ENCODE data around the gene NRXN2. TPM values are rescaled to one million over a fixed set of nuclear protein-coding genes. Genes with fewer than 3 reads are reported as not detected.
A peak's percentile ranks its signal among the peaks of the same experiment; 100 is the strongest.

NRXN2 gene
- total and polyA plus RNA-seq, 2 experiments from 2014 or later = 1.1 to 5.6 TPM

GRCh38 chr11:64742889-64743590 is 20.0 kb upstream of the NRXN2 start:
- Histone ChIP-seq H3K4me1 (ENCODE audit: insufficient read depth) (peaks cover 13% of the 10 kb centered on the region), H3K4me2 (ENCODE audit: unreplicated experiment) (peak overlapping the region; percentile 76), H2AFZ (peak overlapping the region; percentile 82), H3K36me3 (ENCODE audit: low read depth) (no peaks in the 10 kb centered on the region), H4K20me1 (ENCODE audit: insufficient read depth) (no peaks in the 10 kb centered on the region), H3K9me3 (ENCODE audit: low read depth) (no peaks in the 10 kb centered on the region), H3K4me3 (peak overlapping the region; percentile 66), H3K79me2 (ENCODE audit: insufficient read depth) (no peaks in the 10 kb centered on the region), H3K27ac (no peak overlapping the region), H3K9ac (no peak overlapping the region), H3K27me3 (replicated peaks; ENCODE audit: insufficient read depth) (peaks cover 43% of the 10 kb centered on the region), H3K9me2 (ENCODE audit: insufficient read depth) (no peaks in the 10 kb centered on the region), H3F3A (ENCODE audit: insufficient read depth) (peaks cover 8% of the 10 kb centered on the region)
- TF ChIP-seq EZH2 (IDR thresholded peaks at IDR 0.05; ENCODE audit: insufficient read depth, poor library complexity, severe bottlenecking) (no peak), EZH2phosphoT487 (IDR thresholded peaks at IDR 0.05; ENCODE audit: insufficient read depth, low read depth) (no peak)
- in situ Hi-C loops (cut with MboI) = no loop called here
- 1 to 4% methylated on average over 29 to 32 of the region's 58 CpGs for WGBS, 2 experiments (ENCODE audit: low coverage in 1 of 2, low lambda C conversion rate in 2 of 2, missing lambda C conversion rate in 2 of 2)
- DNase-seq = peak; percentile 64

- DNase-seq = peak; percentile 61
- Histone ChIP-seq H3K4me3 (peak overlapping the region; percentile 66), H3K4me2 (ENCODE audit: unreplicated experiment) (peak overlapping the region; percentile 76), H3K27ac (no peak overlapping the region), H4K20me1 (ENCODE audit: insufficient read depth) (no peaks in the 10 kb centered on the region), H3F3A (ENCODE audit: insufficient read depth) (peaks cover under 1% of the 10 kb centered on the region; the same call in 1 of the 2 replicates), H3K9me2 (ENCODE audit: insufficient read depth) (no peaks in the 10 kb centered on the region), H3K9me3 (ENCODE audit: low read depth) (no peaks in the 10 kb centered on the region), H3K79me2 (ENCODE audit: insufficient read depth) (no peaks in the 10 kb centered on the region), H3K9ac (no peak overlapping the region), H3K36me3 (ENCODE audit: low read depth) (no peaks in the 10 kb centered on the region), H3K27me3 (replicated peaks; ENCODE audit: insufficient read depth) (peaks cover 47% of the 10 kb centered on the region), H3K4me1 (ENCODE audit: insufficient read depth) (peaks cover 9% of the 10 kb centered on the region; the same call in 1 of the 2 replicates), H2AFZ (peak overlapping the region; percentile 82)
- peak; percentile 54 for TF ChIP-seq EZH2 (IDR thresholded peaks at IDR 0.05; ENCODE audit: insufficient read depth, poor library complexity, severe bottlenecking)
- no peak for TF ChIP-seq EZH2phosphoT487 (IDR thresholded peaks at IDR 0.05; ENCODE audit: insufficient read depth, low read depth)
- 5% methylated on average over 41 to 52 of the region's 54 CpGs for WGBS, 2 experiments (ENCODE audit: low coverage in 1 of 2, low lambda C conversion rate in 2 of 2, missing lambda C conversion rate in 2 of 2)
- in situ Hi-C loops (cut with MboI) = no loop called here
Observed at GRCh38 chr11:64742087-64742888, 19.3 kb upstream of the NRXN2 start.

DNA sequence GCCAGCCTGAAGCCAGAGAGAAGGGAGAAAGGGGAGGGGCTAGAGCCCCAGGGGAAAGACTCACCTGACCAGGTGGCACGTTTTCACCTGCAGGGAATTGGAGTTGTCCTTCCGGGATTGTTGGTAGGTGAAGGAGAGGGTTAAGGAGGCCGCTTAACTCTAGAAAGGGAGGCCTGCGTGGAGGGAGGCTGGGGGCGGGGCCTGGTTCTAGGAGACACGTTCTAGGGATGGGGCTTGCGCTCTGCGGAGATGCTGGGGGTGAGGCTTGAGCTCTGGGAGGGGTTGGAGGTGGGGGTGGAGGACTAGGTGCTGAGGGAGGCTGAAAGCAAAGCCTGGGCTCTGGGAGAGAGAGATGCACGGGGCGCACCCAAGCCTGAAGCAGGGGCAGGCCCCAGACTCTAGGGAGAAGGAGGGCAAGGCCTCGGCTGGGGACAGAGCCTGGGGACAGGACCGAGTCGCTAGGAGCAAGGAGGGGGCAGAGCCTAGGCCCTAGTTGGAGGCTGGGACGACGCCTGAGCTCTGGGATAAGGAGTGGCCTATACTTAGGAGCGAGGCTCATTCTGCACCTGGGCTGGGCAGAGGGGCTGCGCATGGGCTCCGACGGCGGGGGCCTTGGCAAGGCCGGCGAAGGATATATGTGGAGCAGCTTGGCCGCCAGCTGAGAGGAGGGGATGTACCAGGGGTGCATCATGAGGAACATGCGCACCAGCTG is 18.5 kb upstream of the NRXN2 start:
- no peak for DNase-seq
- Histone ChIP-seq H3K4me3 (no peak overlapping the region), H3K9me2 (ENCODE audit: insufficient read depth) (no peaks in the 10 kb centered on the region), H3F3A (ENCODE audit: insufficient read depth) (no peaks in the 10 kb centered on the region), H3K9ac (no peak overlapping the region), H2AFZ (no peak overlapping the region), H3K4me1 (ENCODE audit: insufficient read depth) (peaks cover 9% of the 10 kb centered on the region; the same call in 1 of the 2 replicates), H3K27ac (no peak overlapping the region), H3K27me3 (replicated peaks; ENCODE audit: insufficient read depth) (peaks cover 47% of the 10 kb centered on the region), H3K36me3 (ENCODE audit: low read depth) (no peaks in the 10 kb centered on the region), H3K79me2 (ENCODE audit: insufficient read depth) (no peaks in the 10 kb centered on the region), H3K4me2 (ENCODE audit: unreplicated experiment) (no peak overlapping the region), H4K20me1 (ENCODE audit: insufficient read depth) (no peaks in the 10 kb centered on the region), H3K9me3 (ENCODE audit: low read depth) (no peaks in the 10 kb centered on the region)
- TF ChIP-seq EZH2phosphoT487 (IDR thresholded peaks at IDR 0.05; ENCODE audit: insufficient read depth, low read depth) (no peak), EZH2 (IDR thresholded peaks at IDR 0.05; ENCODE audit: insufficient read depth, poor library complexity, severe bottlenecking) (no peak)
- 33 to 37% methylated on average over 20 to 23 of the region's 24 CpGs for WGBS, 2 experiments (ENCODE audit: low coverage in 1 of 2, low lambda C conversion rate in 2 of 2, missing lambda C conversion rate in 2 of 2)
- in situ Hi-C loops (cut with MboI) = no loop called here

GRCh38 chr11:64739871-64740270 is 16.9 kb upstream of the NRXN2 start:
- Histone ChIP-seq H3F3A (ENCODE audit: insufficient read depth) (no peaks in the 10 kb centered on the region), H3K4me3 (no peak overlapping the region), H3K36me3 (ENCODE audit: low read depth) (no peaks in the 10 kb centered on the region), H3K79me2 (ENCODE audit: insufficient read depth) (no peaks in the 10 kb centered on the region), H3K9ac (no peak overlapping the region), H2AFZ (no peak overlapping the region), H3K4me1 (ENCODE audit: insufficient read depth) (0 out of 2 replicates have a peak, but pooled peaks cover under 1% of the 10 kb centered on the region), H3K4me2 (ENCODE audit: unreplicated experiment) (no peak overlapping the region), H3K27ac (no peak overlapping the region), H3K27me3 (replicated peaks; ENCODE audit: insufficient read depth) (peaks cover 47% of the 10 kb centered on the region), H3K9me2 (ENCODE audit: insufficient read depth) (no peaks in the 10 kb centered on the region), H3K9me3 (ENCODE audit: low read depth) (no peaks in the 10 kb centered on the region), H4K20me1 (ENCODE audit: insufficient read depth) (no peaks in the 10 kb centered on the region)
- 78 to 79% methylated on average over 11 to 12 of the region's 12 CpGs for WGBS, 2 experiments (ENCODE audit: low coverage in 1 of 2, low lambda C conversion rate in 2 of 2, missing lambda C conversion rate in 2 of 2)
- no peak for DNase-seq
- no peak for TF ChIP-seq EZH2 (IDR thresholded peaks at IDR 0.05; ENCODE audit: insufficient read depth, poor library complexity, severe bottlenecking)
- no peak for TF ChIP-seq EZH2phosphoT487 (IDR thresholded peaks at IDR 0.05; ENCODE audit: insufficient read depth, low read depth)
- in situ Hi-C loops (cut with MboI) = no loop called here

Measured in GM23248 (cell line).